ENCODE measurements around the gene BMP6. TPM values are rescaled to one million over a fixed set of nuclear protein-coding genes. Genes with fewer than 3 reads are reported as not detected.

BMP6 gene
- total and polyA plus RNA-seq, 4 experiments from 2014 or later, result 0.06 TPM; not detected in 3

DNA sequence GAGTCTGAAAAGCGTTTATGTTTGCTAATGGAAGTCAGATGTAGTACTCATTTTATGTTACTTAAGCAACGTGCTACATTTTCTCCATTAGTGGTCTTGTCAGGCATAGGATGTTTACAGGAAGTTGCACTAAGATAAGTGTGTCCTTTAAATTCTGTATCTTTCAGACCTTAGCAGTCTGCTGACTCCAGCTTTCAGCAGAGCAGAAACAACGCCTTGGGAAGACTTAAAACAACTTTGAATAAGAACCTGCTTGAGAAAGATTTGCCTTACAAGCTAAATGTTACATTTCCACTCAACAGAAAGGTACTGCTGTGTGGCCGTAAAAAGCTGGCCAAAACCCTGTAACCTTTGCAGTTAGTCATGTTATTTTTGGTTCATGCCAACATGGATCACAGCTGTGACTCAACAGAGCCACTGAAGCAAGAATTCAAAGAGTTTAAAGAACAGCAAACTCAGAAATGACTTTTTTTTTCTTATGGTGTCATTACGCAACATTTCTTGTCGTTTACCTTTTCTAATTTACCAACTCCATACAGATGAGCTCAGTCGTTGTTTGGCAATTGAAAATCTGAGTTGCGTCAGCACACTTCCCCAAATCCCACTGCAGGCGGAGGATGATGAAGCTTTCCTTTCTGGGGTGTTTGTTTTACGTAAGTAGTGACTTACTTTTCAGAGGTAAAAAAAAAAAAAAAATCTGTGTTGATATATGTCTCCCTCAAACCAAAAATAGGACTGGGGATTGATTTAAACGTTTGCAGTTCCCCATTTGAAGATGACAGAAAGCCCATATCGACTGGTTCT lies 27.9 kb upstream of the BMP6 start:
- Histone ChIP-seq H3K36me3 (ENCODE audit: insufficient read depth, low read length) (no peaks in the 10 kb centered on the region), H3K4me1 (ENCODE audit: insufficient read depth, low read length) (no peaks in the 10 kb centered on the region), H3K4me3 (ENCODE audit: low read length in 2 of 2) (no peak overlapping the region), H3K27ac (ENCODE audit: low read depth, low read length) (no peak overlapping the region), H3K9me3 (ENCODE audit: control insufficient read depth in 1 of 2, low read length in 2 of 2) (no peaks in the 10 kb centered on the region), H3K27me3 (ENCODE audit: insufficient read depth, low read length) (no peaks in the 10 kb centered on the region)
- peaks cover 0 to 3% (median 0%) of the 10 kb centered on the region in 8 donors for H3K9me3 Mint-ChIP-seq
- no peak for DNase-seq
- POLR2A ChIA-PET (ENCODE audit: partially characterized antibody), result no interaction called here
- H3K27ac Mint-ChIP-seq, result no peak overlapping the region
- intact Hi-C loops (cut with micrococcal nuclease), result no loop called here
- no peaks in the 10 kb centered on the region for H3K36me3 Mint-ChIP-seq
- peaks cover 4 to 12% of the 10 kb centered on the region in 2 donors for H3K27me3 Mint-ChIP-seq
- no peaks in the 10 kb centered on the region for H3K4me1 Mint-ChIP-seq
- H3K4me3 Mint-ChIP-seq, result no peak overlapping the region
- CTCF ChIA-PET (ENCODE audit: partially characterized antibody), result no interaction called here

DNA sequence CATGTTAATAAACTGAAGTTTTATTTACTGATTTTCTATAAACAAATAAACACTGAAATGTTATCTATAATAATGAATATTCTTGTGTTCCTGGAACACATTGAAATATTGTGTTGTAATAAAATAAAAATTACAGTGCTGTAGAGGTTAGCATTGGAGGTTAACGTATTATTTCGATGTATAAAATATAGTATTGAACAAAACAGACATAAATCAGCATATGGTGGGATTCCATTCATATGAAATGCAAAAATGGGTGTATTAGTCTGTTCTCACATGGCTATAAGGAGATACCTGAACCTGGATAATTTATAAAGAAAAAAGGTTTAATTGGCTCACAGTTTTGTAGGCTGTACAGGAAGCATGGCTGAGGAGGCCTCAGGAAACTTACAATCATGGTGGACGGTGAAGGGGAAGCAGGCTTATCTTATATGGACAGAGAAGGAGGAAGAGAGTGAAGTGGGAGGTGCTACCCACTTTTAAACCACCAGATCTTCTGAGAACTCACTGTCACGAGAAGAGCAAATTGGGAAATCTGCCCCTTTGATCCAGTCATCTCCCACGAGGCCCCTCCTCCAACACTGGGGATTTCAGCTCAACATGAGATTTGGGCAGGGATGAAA lies 24.6 kb upstream of the BMP6 start:
- Mint-ChIP-seq H3K36me3 (no peaks in the 10 kb centered on the region), H3K27me3 (peaks cover 7 to 9% of the 10 kb centered on the region in 2 donors), H3K27ac (no peak overlapping the region), H3K4me3 (no peak overlapping the region), H3K9me3 (peaks cover 0 to 1% (median 0%) of the 10 kb centered on the region in 8 donors), H3K4me1 (no peaks in the 10 kb centered on the region)
- no peak for DNase-seq
- intact Hi-C loops (cut with micrococcal nuclease), result no loop called here
- no peaks in the 10 kb centered on the region for H3K4me1 ChIP-seq (ENCODE audit: insufficient read depth, low read length)
- H3K36me3 ChIP-seq (ENCODE audit: insufficient read depth, low read length), result no peaks in the 10 kb centered on the region
- no peak overlapping the region for H3K4me3 ChIP-seq (ENCODE audit: low read length in 2 of 2)
- ChIA-PET POLR2A (ENCODE audit: partially characterized antibody) (no interaction called here), CTCF (ENCODE audit: partially characterized antibody) (no interaction called here)
- no peaks in the 10 kb centered on the region for H3K27me3 ChIP-seq (ENCODE audit: insufficient read depth, low read length)
- H3K27ac ChIP-seq (ENCODE audit: low read depth, low read length), result no peak overlapping the region
- H3K9me3 ChIP-seq (ENCODE audit: control insufficient read depth in 1 of 2, low read length in 2 of 2), result no peaks in the 10 kb centered on the region

DNA sequence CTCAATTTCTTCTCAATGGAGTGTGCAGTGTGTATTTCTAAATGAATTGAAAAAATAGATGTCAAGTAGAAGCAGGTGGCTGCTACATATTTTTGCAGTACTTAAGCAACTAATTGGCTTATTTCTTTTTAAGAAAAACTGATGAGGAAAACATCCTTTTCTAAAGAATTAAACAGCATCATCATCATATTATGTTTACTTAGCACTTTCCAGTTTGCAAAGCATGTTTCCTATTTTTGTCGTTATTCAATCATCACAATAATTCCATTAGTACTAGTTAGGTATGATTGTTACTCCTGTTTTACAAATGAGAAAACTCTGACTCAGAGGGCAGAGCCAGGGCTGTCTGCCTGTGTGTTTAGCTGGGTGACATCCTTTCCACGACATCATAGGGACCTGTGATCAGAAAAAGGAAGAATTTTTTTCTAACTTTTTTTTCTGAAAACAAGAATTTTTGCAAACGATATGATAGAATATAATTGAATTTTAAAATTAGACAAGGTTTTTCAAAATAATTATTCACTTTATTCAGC lies 22.7 kb upstream of the BMP6 start:
- H3K27me3 Mint-ChIP-seq, result peaks cover 2 to 4% of the 10 kb centered on the region in 2 donors
- CTCF ChIA-PET (ENCODE audit: partially characterized antibody), result no interaction called here
- peaks cover 0 to 1% (median 0%) of the 10 kb centered on the region in 8 donors for H3K9me3 Mint-ChIP-seq
- Histone ChIP-seq H3K4me1 (ENCODE audit: insufficient read depth, low read length) (no peaks in the 10 kb centered on the region), H3K27me3 (ENCODE audit: insufficient read depth, low read length) (no peaks in the 10 kb centered on the region), H3K27ac (ENCODE audit: low read depth, low read length) (no peak overlapping the region), H3K36me3 (ENCODE audit: insufficient read depth, low read length) (no peaks in the 10 kb centered on the region), H3K4me3 (ENCODE audit: low read length in 2 of 2) (no peak overlapping the region), H3K9me3 (ENCODE audit: control insufficient read depth in 1 of 2, low read length in 2 of 2) (no peaks in the 10 kb centered on the region)
- POLR2A ChIA-PET (ENCODE audit: partially characterized antibody), result no interaction called here
- H3K4me1 Mint-ChIP-seq, result no peaks in the 10 kb centered on the region
- no peak overlapping the region for H3K4me3 Mint-ChIP-seq
- H3K36me3 Mint-ChIP-seq, result no peaks in the 10 kb centered on the region
- no peak overlapping the region for H3K27ac Mint-ChIP-seq
- intact Hi-C loops (cut with micrococcal nuclease), result no loop called here
- DNase-seq, result no peak

DNA sequence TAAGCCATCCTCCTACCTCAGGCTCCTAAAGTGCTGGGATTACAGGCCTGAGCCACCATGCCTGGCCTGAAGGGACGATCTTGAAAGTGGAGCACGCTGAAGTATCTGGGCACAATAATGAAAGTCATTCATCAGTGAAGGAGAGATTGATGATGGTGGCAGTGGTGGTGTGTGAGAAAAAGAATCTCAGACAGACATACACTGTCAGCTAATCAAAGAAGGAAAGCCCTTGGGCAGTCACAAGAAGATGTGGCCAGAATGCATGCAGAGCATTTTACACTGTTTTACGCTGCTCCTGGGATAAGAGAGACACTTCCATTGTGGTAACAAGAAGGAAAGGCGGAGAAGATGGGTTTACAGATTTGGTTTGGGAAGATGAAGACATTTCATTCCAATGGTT lies 20.4 kb upstream of the BMP6 start:
- Histone ChIP-seq H3K4me3 (ENCODE audit: low read length in 2 of 2) (no peak overlapping the region), H3K27me3 (ENCODE audit: insufficient read depth, low read length) (no peaks in the 10 kb centered on the region), H3K27ac (ENCODE audit: low read depth, low read length) (no peak overlapping the region), H3K36me3 (ENCODE audit: insufficient read depth, low read length) (no peaks in the 10 kb centered on the region), H3K4me1 (ENCODE audit: insufficient read depth, low read length) (no peaks in the 10 kb centered on the region), H3K9me3 (ENCODE audit: control insufficient read depth in 1 of 2, low read length in 2 of 2) (no peaks in the 10 kb centered on the region)
- no peak for DNase-seq
- POLR2A ChIA-PET (ENCODE audit: partially characterized antibody), result no interaction called here
- peaks cover 2 to 4% of the 10 kb centered on the region in 2 donors for H3K27me3 Mint-ChIP-seq
- no peaks in the 10 kb centered on the region for H3K36me3 Mint-ChIP-seq
- no peaks in the 10 kb centered on the region for H3K4me1 Mint-ChIP-seq
- no peak overlapping the region for H3K4me3 Mint-ChIP-seq
- CTCF ChIA-PET (ENCODE audit: partially characterized antibody), result no interaction called here
- no peak overlapping the region for H3K27ac Mint-ChIP-seq
- H3K9me3 Mint-ChIP-seq, result peaks cover 0 to 1% (median 0%) of the 10 kb centered on the region in 8 donors
- intact Hi-C loops (cut with micrococcal nuclease), result no loop called here

DNA sequence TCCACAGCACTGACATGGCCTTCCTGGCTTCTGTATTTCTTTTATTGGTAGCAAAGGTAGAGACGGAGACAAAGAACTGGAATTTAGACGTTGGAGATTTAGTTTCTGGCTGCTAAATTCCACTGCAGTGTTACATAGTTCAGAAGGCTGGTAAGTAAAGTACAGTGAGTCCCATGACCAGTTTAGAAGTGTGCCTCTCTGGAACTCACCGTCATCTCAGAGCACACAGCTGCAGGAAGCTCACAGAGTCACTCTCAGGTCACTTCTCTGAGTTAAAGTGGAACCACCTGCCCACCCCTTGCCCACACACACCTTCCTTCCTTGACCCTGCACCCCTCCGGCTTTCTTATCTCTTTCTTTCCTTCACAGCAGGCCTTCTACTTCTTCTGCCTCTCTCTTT lies 19.6 kb upstream of the BMP6 start:
- intact Hi-C loops (cut with micrococcal nuclease), result no loop called here
- no peaks in the 10 kb centered on the region for H3K27me3 ChIP-seq (ENCODE audit: insufficient read depth, low read length)
- CTCF ChIA-PET (ENCODE audit: partially characterized antibody), result no interaction called here

DNA sequence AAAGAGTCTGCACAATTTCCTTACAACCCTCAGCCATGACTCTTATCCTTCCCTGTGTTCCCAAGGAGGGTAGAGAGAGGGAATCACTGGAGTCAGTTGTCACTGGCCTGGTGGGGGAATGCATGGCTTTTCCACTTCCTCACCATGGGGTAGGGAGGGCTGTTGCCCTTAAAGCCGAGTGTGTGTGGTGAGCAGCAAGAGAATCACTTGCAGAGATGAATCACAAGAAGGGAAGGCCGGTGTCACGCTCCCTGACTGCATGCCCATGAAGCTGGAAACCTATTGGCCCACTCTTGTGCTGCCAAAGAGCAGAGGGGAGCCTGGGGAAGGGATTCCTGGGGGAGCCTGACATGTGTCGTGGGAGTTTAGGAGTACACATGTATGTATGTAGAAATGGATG lies 18.1 kb upstream of the BMP6 start:
- Mint-ChIP-seq H3K4me1 (no peaks in the 10 kb centered on the region), H3K27ac (no peak overlapping the region), H3K4me3 (no peak overlapping the region), H3K9me3 (peaks cover 0 to 6% (median 0%) of the 10 kb centered on the region in 8 donors), H3K27me3 (peaks cover 10% of the 10 kb centered on the region in 2 donors), H3K36me3 (no peaks in the 10 kb centered on the region)
- intact Hi-C loops (cut with micrococcal nuclease), result no loop called here
- no peak overlapping the region for H3K27ac ChIP-seq (ENCODE audit: low read depth, low read length)
- H3K4me3 ChIP-seq (ENCODE audit: low read length in 2 of 2), result no peak overlapping the region
- H3K36me3 ChIP-seq (ENCODE audit: insufficient read depth, low read length), result no peaks in the 10 kb centered on the region
- H3K27me3 ChIP-seq (ENCODE audit: insufficient read depth, low read length), result no peaks in the 10 kb centered on the region
- ChIA-PET CTCF (ENCODE audit: partially characterized antibody) (no interaction called here), POLR2A (ENCODE audit: partially characterized antibody) (no interaction called here)
- H3K9me3 ChIP-seq (ENCODE audit: control insufficient read depth in 1 of 2, low read length in 2 of 2), result no peaks in the 10 kb centered on the region
- no peak for DNase-seq
- no peaks in the 10 kb centered on the region for H3K4me1 ChIP-seq (ENCODE audit: insufficient read depth, low read length)

More for the DNA sequence above, 19.6 kb upstream of the BMP6 start:
- POLR2A ChIA-PET (ENCODE audit: partially characterized antibody), result no interaction called here
- Histone ChIP-seq H3K36me3 (ENCODE audit: insufficient read depth, low read length) (no peaks in the 10 kb centered on the region), H3K9me3 (ENCODE audit: control insufficient read depth in 1 of 2, low read length in 2 of 2) (no peaks in the 10 kb centered on the region), H3K4me3 (ENCODE audit: low read length in 2 of 2) (no peak overlapping the region), H3K4me1 (ENCODE audit: insufficient read depth, low read length) (no peaks in the 10 kb centered on the region), H3K27ac (ENCODE audit: low read depth, low read length) (no peak overlapping the region)
- Mint-ChIP-seq H3K4me3 (no peak overlapping the region), H3K27ac (no peak overlapping the region), H3K4me1 (no peaks in the 10 kb centered on the region), H3K9me3 (peaks cover 0 to 1% (median 0%) of the 10 kb centered on the region in 8 donors), H3K36me3 (no peaks in the 10 kb centered on the region), H3K27me3 (peaks cover 4% of the 10 kb centered on the region in 2 donors)
- DNase-seq, result no peak

DNA sequence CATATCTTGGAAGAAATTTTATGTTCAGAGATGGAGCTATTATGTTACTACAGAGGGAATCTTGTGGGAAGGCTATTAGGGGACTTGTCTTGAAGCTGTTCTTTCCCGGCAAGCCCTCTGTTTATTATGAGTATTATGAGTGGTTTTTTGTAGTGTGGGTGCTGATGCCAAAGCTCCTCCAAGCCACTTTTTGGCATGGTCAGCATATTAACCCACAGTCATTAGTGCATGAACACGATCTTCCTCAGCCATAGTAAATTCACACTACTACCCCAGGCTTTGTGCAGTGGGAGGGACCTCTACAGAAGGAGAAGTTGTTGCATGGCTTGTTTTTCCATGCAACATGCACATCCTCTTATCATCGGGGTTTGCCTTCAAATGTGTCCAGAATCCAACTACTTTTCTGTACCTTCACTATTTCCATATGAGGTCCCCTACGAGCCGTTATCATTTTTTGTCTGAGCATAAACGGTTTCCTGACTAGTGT lies 6.5 kb upstream of the BMP6 start:
- CTCF ChIA-PET (ENCODE audit: partially characterized antibody), result no interaction called here
- POLR2A ChIA-PET (ENCODE audit: partially characterized antibody), result no interaction called here
- Histone ChIP-seq H3K27ac (ENCODE audit: low read depth, low read length) (no peak overlapping the region), H3K4me1 (ENCODE audit: insufficient read depth, low read length) (no peaks in the 10 kb centered on the region), H3K9me3 (ENCODE audit: control insufficient read depth in 1 of 2, low read length in 2 of 2) (no peaks in the 10 kb centered on the region), H3K36me3 (ENCODE audit: insufficient read depth, low read length) (no peaks in the 10 kb centered on the region), H3K27me3 (ENCODE audit: insufficient read depth, low read length) (peaks cover 12% of the 10 kb centered on the region), H3K4me3 (ENCODE audit: low read length in 2 of 2) (no peak overlapping the region)
- Mint-ChIP-seq H3K27ac (no peak overlapping the region), H3K9me3 (peaks cover 3 to 15% (median 13%) of the 10 kb centered on the region in 8 donors), H3K27me3 (peaks cover 31 to 34% of the 10 kb centered on the region in 2 donors), H3K36me3 (no peaks in the 10 kb centered on the region), H3K4me3 (no peak overlapping the region), H3K4me1 (no peaks in the 10 kb centered on the region)
- intact Hi-C loops (cut with micrococcal nuclease), result no loop called here
- no peak for DNase-seq
